Measurements from ENCODE around the gene GBP5. TPM values are rescaled to one million over a fixed set of nuclear protein-coding genes. Genes with fewer than 3 reads are reported as not detected.

The GBP5 gene
- 0.34 and 1.1 TPM in 2 replicates for total RNA-seq

GRCh38 chr1:89272269-89273041 is at the start of gene GBP5:
TSS of gene GBP5 (minus strand) at chr1:89272860. CDS start at chr1:89269555, 3,305 bp downstream.

Other genes with a start within 250 kb of the GBP5 start
- 8.9 and 32.0 TPM in 2 replicates for gene GBP3, start 250.0 kb downstream of the GBP5 start, total RNA-seq
- gene GBP1, start 207.7 kb downstream of the GBP5 start, total RNA-seq: 15.0 and 68.2 TPM in 2 replicates
- 1.4 and 19.7 TPM in 2 replicates for gene GBP2, start 146.7 kb downstream of the GBP5 start, total RNA-seq
- gene GBP7, start 96.9 kb downstream of the GBP5 start, total RNA-seq: not detected in 2 replicates
- gene GBP4, start 73.9 kb downstream of the GBP5 start, total RNA-seq: under 0.01 and 0.36 TPM in 2 replicates
- 29.4 and 82.7 TPM in 2 replicates for gene GBP6, start 91.2 kb upstream of the GBP5 start, total RNA-seq